Neural progenitor cell (in vitro differentiated cells): ENCODE measurements around the gene SMC5. TPM values are rescaled to one million over a fixed set of nuclear protein-coding genes. Genes with fewer than 3 reads are reported as not detected.

Experiments used
- DNase-seq: peaks from one replicate; pipeline ENCODE4 v3.0.0-alpha.2; 2016; ENCODE audit warnings: low spot score
- H2AFZ ChIP-seq: fragments of 200-600 bp; sonication (generic); replicated peaks from 2 replicates; pipeline ENCODE4 v1.6.1; 2016; ENCODE audit warnings: antibody characterized with exemption
- H3F3A ChIP-seq: fragments of 200-600 bp; sonication (generic); 2 replicates; pipeline ENCODE4 v1.6.1; 2016; ENCODE audit warnings: antibody characterized with exemption, low read depth
- H3K27ac ChIP-seq: fragments of 200-600 bp; sonication (generic); 2 replicates; pipeline ENCODE4 v1.5.1; 2016; ENCODE audit warnings: mild to moderate bottlenecking
- H3K27me3 ChIP-seq: fragments of 200-600 bp; sonication (generic); 2 replicates; pipeline ENCODE4 v1.6.1; 2016; ENCODE audit warnings: mild to moderate bottlenecking, moderate library complexity
- H3K36me3 ChIP-seq: fragments of 200-600 bp; sonication (generic); 2 replicates; pipeline ENCODE4 v1.5.1; 2016
- H3K4me1 ChIP-seq: fragments of 200-600 bp; sonication (generic); 2 replicates; pipeline ENCODE4 v1.6.1; 2016; ENCODE audit warnings: mixed run types
- H3K4me2 ChIP-seq: fragments of 200-600 bp; sonication (generic); 2 replicates; pipeline ENCODE4 v1.6.1; 2016
- H3K4me3 ChIP-seq: fragments of 200-600 bp; sonication (generic); 2 replicates; pipeline ENCODE4 v1.5.1; 2016
- H3K79me2 ChIP-seq: fragments of 200-600 bp; sonication (generic); 2 replicates; pipeline ENCODE4 v1.6.1; 2016; ENCODE audit warnings: low read depth
- H3K9ac ChIP-seq: fragments of 200-600 bp; sonication (generic); 2 replicates; pipeline ENCODE4 v1.6.1; 2016
- H3K9me3 ChIP-seq: fragments of 200-600 bp; sonication (generic); 2 replicates; pipeline ENCODE4 v1.5.1; 2016; ENCODE audit warnings: low read depth
- H4K20me1 ChIP-seq: fragments of 200-600 bp; sonication (generic); 2 replicates; pipeline ENCODE4 v1.6.1; 2016; ENCODE audit warnings: low read depth
- H3K27ac Mint-ChIP-seq: 3 replicates; pipeline ENCODE4 v1.8.0; 2021; ENCODE audit warnings: mixed read lengths
- H3K27me3 Mint-ChIP-seq: 2 replicates; pipeline ENCODE4 v1.8.0; 2022; ENCODE audit warnings: low read depth, mild to moderate bottlenecking, inconsistent platforms, moderate library complexity, mixed read lengths; ENCODE audit not compliant: insufficient read depth
- H3K36me3 Mint-ChIP-seq: 3 replicates; pipeline ENCODE4 v1.8.0; 2021; ENCODE audit warnings: mixed read lengths
- H3K4me1 Mint-ChIP-seq: 3 replicates; pipeline ENCODE4 v1.8.0; 2021; ENCODE audit warnings: mixed read lengths
- H3K4me3 Mint-ChIP-seq: 3 replicates; pipeline ENCODE4 v1.8.0; 2021; ENCODE audit warnings: mild to moderate bottlenecking, moderate library complexity, mixed read lengths
- H3K9me3 Mint-ChIP-seq: 3 replicates; pipeline ENCODE4 v1.8.0; 2020; ENCODE audit warnings: mixed read lengths
- CTCF ChIP-seq: fragments of 200-600 bp; sonication (generic); IDR thresholded peaks from 2 replicates; pipeline ENCODE4 v1.5.1; 2017; ENCODE audit warnings: antibody characterized with exemption, mild to moderate bottlenecking
- EZH2 ChIP-seq: fragments of 200-600 bp; sonication (generic); IDR thresholded peaks from 2 replicates; pipeline ENCODE4 v1.6.1; 2017; ENCODE audit warnings: antibody characterized with exemption, mild to moderate bottlenecking, moderate library complexity
- EZH2phosphoT487 ChIP-seq: fragments of 200-600 bp; sonication (generic); IDR thresholded peaks from 2 replicates; pipeline ENCODE4 v1.6.1; 2017; ENCODE audit warnings: antibody characterized with exemption
- total RNA-seq: library from RNA; depleted of rRNA; stranded (reverse); fragments of >200 nt; gene quantifications from 2 replicates; pipeline ENCODE4 v1.2.3, GENCODE V29; 2015; ENCODE audit warnings: low replicate concordance

The SMC5 gene
- total RNA-seq, 1 donor from 2014 or later = 63.1 TPM

GRCh38 chr9:70392189-70392588, 133.4 kb downstream of the SMC5 start:
- DNase-seq = no peak
- H2AFZ ChIP-seq = no peak overlapping the region
- Mint-ChIP-seq H3K27ac (no peak overlapping the region), H3K4me3 (no peak overlapping the region), H3K4me1 (peaks cover 5% of the 10 kb centered on the region), H3K27me3 (peaks cover 4% of the 10 kb centered on the region), H3K9me3 (no peaks in the 10 kb centered on the region), H3K36me3 (no peaks in the 10 kb centered on the region)
- H3K36me3 ChIP-seq = no peaks in the 10 kb centered on the region
- no peaks in the 10 kb centered on the region for H3K9me3 ChIP-seq
- H3F3A ChIP-seq = peaks cover 4% of the 10 kb centered on the region
- TF ChIP-seq EZH2 (no peak), EZH2phosphoT487 (no peak), CTCF (no peak)
- no peak overlapping the region for H3K9ac ChIP-seq
- H3K79me2 ChIP-seq = no peaks in the 10 kb centered on the region
- no peak overlapping the region for H3K4me3 ChIP-seq
- no peak overlapping the region for H3K27ac ChIP-seq
- no peak overlapping the region for H3K4me2 ChIP-seq
- no peaks in the 10 kb centered on the region for H4K20me1 ChIP-seq
- H3K27me3 ChIP-seq = no peaks in the 10 kb centered on the region
- peaks cover 10% of the 10 kb centered on the region for H3K4me1 ChIP-seq

- TF ChIP-seq EZH2 (no peak), EZH2phosphoT487 (no peak)
- no peaks in the 10 kb centered on the region for H3K36me3 Mint-ChIP-seq
- no peak for DNase-seq
- Histone ChIP-seq H3K36me3 (no peaks in the 10 kb centered on the region), H3K4me3 (no peak overlapping the region), H3K9me3 (no peaks in the 10 kb centered on the region), H4K20me1 (no peaks in the 10 kb centered on the region), H3K4me2 (no peak overlapping the region), H2AFZ (no peak overlapping the region), H3K27me3 (no peaks in the 10 kb centered on the region), H3K79me2 (no peaks in the 10 kb centered on the region), H3F3A (peaks cover 4% of the 10 kb centered on the region), H3K27ac (no peak overlapping the region), H3K9ac (no peak overlapping the region), H3K4me1 (peaks cover 10% of the 10 kb centered on the region)
- H3K4me1 Mint-ChIP-seq = no peaks in the 10 kb centered on the region
- H3K27me3 Mint-ChIP-seq = peaks cover 4% of the 10 kb centered on the region
- H3K9me3 Mint-ChIP-seq = no peaks in the 10 kb centered on the region
- no peak overlapping the region for H3K4me3 Mint-ChIP-seq
- H3K27ac Mint-ChIP-seq = no peak overlapping the region
Observed at GRCh38 chr9:70392850-70393249, 134.1 kb downstream of the SMC5 start.

GRCh38 chr9:70395652-70396051, 136.9 kb downstream of the SMC5 start:
- Histone ChIP-seq H3K9ac (no peak overlapping the region), H3K4me1 (peaks cover 8% of the 10 kb centered on the region), H3K27ac (no peak overlapping the region), H3K9me3 (no peaks in the 10 kb centered on the region), H3K36me3 (no peaks in the 10 kb centered on the region), H3K27me3 (no peaks in the 10 kb centered on the region), H3F3A (no peaks in the 10 kb centered on the region), H3K79me2 (no peaks in the 10 kb centered on the region), H2AFZ (no peak overlapping the region), H3K4me2 (no peak overlapping the region), H4K20me1 (no peaks in the 10 kb centered on the region), H3K4me3 (no peak overlapping the region)
- no peaks in the 10 kb centered on the region for H3K36me3 Mint-ChIP-seq
- no peaks in the 10 kb centered on the region for H3K4me1 Mint-ChIP-seq
- H3K4me3 Mint-ChIP-seq = no peak overlapping the region
- no peaks in the 10 kb centered on the region for H3K27me3 Mint-ChIP-seq
- no peaks in the 10 kb centered on the region for H3K9me3 Mint-ChIP-seq
- H3K27ac Mint-ChIP-seq = no peak overlapping the region
- TF ChIP-seq EZH2phosphoT487 = no peak
- TF ChIP-seq CTCF = no peak
- TF ChIP-seq EZH2 = no peak
- no peak for DNase-seq

- Histone ChIP-seq H3K9me3 (no peaks in the 10 kb centered on the region), H3K27ac (no peak overlapping the region), H2AFZ (no peak overlapping the region), H3K4me2 (no peak overlapping the region), H3K36me3 (no peaks in the 10 kb centered on the region), H3K9ac (no peak overlapping the region), H3K79me2 (no peaks in the 10 kb centered on the region), H3F3A (no peaks in the 10 kb centered on the region), H3K4me1 (no peaks in the 10 kb centered on the region), H3K4me3 (no peak overlapping the region), H4K20me1 (no peaks in the 10 kb centered on the region), H3K27me3 (no peaks in the 10 kb centered on the region)
- no peak for DNase-seq
- Mint-ChIP-seq H3K4me1 (no peaks in the 10 kb centered on the region), H3K27ac (no peak overlapping the region), H3K36me3 (no peaks in the 10 kb centered on the region), H3K4me3 (no peak overlapping the region), H3K27me3 (no peaks in the 10 kb centered on the region), H3K9me3 (no peaks in the 10 kb centered on the region)
- TF ChIP-seq EZH2phosphoT487 = no peak
- TF ChIP-seq CTCF = no peak
- no peak for TF ChIP-seq EZH2
Observed at GRCh38 chr9:70398145-70398556, 139.4 kb downstream of the SMC5 start.
